Stimulated activated CD8-positive, alpha-beta memory T cell treated with anti-CD3 and anti-CD28 coated beads, Interleukin-12 subunit alpha, Interleukin-12 subunit beta, amount 100 ng/mL, for 4 hours (primary cell): ENCODE data around the gene MDFIC.

Experiments used
- DNase-seq: peaks from one replicate; pipeline ENCODE4 v3.0.0-alpha.2; 2020; ENCODE audit warnings: low read depth

The MDFIC gene

GRCh38 chr7:114953724-114954123, 31.8 kb downstream of the MDFIC start:
- DNase-seq = no peak

- no peak for DNase-seq
Measured at GRCh38 chr7:114956702-114957101, 34.8 kb downstream of the MDFIC start.

DNA sequence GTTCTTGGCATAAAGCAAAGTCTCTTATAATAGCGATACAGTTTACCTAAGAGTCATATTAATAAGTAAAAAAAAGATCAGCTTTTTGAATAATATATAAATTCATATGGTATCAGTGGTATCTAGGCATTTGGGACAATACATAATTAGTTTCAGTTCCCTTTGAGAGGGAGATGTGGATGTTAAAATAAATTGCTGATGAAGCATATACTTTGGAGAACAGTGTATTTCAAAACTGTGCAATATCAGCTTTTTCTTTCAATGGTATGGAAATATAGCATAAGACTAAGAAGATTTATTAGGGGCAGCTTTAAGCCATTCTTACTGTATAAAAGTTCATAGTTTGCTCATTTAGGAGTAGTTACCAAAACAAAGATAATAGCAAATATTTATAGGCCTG, 35.5 kb downstream of the MDFIC start:
- no peak for DNase-seq

DNA sequence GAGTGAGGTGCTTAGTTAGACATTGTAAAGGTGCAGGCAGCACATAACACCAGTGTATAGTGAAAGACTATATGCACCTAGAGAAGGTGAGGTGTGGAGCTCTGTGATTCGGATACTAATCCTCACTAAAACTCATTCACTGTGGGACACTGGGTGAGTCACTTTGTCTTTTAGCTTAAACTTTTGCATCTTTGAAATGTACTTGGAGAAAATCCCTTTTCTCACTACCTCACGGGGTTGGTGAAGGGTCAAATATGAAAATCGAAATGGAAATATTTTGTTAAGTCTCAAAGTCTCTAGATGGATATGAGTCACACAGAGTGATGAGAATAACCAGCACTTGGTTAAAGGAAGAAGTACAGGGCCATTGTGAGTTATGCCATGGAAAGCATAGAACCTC, 38.0 kb downstream of the MDFIC start:
- DNase-seq = no peak

DNA sequence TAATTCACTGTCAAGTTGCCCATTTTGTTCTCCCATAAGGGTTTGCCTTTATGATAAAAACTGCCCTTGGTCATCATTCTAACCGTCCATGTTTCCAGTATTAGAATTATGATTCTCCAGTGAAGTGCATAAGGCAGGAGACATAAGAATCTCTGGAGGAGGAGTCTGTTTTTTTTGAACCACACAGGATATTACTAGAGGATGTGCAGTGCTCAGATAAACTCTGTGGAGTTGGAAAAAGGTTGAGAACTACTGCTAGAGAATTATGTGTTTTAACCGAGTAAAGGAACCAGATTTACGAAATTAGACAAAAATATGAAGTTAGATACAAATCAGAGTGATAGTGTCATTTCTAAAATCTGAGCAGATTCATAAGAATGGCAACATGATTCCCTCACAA, 40.5 kb downstream of the MDFIC start:
- DNase-seq = no peak

DNA sequence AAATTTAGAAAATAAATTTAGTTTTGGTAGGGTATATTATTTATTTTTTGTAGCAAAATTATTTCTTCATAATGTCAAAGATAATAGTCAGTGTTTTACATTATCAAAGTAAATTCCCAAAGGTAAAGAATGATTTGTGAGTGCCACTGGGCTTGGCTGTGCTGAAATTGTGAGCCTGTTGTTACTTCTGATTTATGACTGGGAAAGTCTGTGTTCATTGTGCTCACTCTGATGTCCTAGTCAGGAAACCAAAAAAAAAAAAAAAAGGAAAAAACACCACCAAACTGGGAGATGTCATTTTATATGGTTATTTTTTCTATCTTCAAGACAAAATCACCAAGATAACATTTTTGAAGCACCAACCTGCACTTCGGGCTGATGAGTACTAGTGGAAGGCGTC, 44.3 kb downstream of the MDFIC start:
- no peak for DNase-seq

GRCh38 chr7:114969096-114969495, 47.2 kb downstream of the MDFIC start:
- DNase-seq = no peak

DNA sequence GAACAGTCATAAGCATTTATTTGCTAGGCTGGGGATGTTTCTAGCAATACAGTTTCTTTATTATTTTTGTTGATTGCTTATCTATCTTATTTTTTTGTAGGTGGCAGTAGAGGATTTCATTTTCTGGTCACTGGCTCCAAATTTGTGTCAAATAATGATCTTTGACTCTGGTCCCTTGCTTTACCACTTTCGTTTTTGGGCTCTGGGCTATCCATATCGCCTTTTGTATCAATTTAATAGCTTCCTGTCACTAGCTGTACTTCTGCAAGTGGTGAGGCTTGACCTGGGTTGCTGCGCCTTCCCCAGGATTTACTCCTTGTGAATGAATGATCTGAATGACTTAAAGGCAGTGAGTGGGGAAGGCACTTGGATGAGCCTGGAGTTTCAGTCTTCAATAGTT, 48.4 kb downstream of the MDFIC start:
- DNase-seq = no peak

- no peak for DNase-seq
Measured at GRCh38 chr7:114970732-114971131, 48.8 kb downstream of the MDFIC start.

DNA sequence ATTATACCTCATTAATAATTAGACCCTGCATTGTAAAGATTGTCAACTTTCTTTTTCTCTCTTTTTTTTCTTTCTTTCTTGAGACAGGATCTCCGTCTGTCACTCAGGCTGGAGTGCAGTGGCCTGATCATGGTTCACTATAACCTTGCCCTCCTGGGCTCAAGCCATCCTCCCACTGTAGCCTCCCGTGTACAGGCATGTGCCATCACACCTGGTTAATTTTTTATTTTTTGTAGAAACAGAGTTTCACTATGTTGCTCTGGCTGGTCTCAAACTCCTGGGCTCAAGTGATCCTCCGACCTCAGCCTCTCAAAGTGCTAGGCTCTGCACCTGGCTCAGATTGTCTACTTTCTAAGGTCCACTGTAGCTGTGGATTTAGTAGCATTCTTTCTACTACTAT, 50.7 kb downstream of the MDFIC start:
- DNase-seq = no peak

DNA sequence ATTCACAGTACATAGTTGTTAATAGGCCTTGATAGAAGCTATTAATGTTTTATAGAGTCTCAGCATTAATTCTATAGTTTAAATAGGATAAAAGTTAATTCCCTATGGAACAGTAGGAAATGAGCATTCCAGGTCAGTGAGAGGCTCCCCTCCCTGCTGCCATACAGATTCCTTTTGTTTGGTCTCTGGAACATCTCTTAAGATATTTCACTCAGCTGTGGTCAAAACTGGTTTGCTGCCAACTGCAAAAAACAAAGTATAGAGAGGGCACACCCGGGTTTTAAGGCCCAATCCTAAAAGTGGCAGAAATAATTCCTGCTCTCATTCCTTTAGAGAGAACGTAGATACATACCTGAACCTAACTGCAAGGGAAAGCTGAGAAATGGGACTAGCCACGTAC, 51.3 kb downstream of the MDFIC start:
- no peak for DNase-seq

- no peak for DNase-seq
Measured at GRCh38 chr7:114975401-114975800, 53.5 kb downstream of the MDFIC start.

DNA sequence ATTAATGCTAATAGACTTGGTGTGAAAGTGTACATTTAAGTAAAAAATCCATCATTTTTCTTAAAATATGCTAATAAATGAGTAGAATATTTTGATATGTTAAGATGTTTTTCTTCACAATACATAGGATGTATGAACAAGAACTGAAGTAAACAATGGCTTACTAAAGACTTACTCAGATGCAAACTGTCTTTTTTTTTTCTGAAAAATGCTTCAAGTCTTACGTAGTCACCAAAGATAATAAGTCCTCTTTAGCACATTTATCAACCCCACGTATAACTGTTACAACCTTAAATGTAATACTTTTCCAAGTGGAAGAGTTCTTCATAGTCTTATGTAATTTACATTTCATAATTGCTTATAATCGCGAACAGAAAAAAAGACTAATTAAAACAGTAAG, 54.8 kb downstream of the MDFIC start:
- no peak for DNase-seq

GRCh38 chr7:114977277-114977676, 55.4 kb downstream of the MDFIC start:
- DNase-seq = no peak

GRCh38 chr7:114979388-114979787, 57.5 kb downstream of the MDFIC start:
- no peak for DNase-seq

DNA sequence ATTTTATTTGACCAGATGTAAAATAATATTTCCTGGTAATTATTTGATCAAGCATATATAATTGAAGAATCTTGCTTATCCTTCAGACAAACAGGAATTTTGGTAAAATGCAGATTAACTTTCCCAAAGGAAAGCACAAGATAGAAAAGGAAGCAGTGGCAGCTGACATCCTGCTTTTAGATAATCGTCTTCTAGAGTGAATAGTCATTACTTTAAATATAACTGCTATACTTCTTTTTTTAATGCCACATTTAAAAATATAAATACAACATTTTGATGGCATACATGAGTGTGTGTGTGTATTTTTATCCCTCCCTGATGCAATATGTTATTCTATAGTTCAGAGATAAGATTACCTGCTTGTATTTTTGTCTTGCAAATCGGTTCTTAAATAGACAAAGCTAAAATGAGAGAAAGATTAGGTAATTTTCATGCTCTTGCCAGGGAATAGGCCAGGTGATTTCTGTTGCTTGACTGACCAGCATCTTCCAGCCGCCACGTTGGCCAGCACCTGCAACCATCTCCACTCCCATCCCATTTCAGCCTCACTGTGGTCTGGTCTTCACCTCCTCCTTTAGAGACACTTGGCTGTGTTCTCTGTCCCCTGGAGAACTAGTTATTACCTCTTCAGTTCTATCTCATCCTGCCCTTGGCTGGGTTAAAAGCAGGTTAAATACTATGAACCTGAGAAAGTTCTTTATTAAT, 58.1 kb downstream of the MDFIC start:
- no peak for DNase-seq

DNA sequence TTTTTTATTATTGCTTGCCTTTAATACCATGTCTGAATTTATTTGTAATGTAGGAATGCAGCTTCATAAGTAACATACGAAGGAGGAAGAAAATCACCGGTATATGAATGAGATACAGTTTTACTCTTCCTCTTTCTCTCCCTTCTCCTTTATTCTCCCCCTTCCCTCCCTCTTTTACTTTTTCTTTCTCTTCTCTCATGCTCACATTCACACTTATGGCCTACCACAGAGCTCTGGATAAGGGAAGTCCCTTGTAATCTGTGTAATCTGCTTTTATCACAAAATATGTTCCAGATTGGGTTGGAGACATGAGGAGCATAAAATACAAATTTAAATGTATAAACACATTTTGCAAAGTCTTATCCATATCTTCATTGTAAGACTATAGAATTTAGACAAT, 59.4 kb downstream of the MDFIC start:
- no peak for DNase-seq

GRCh38 chr7:114985116-114985715, 63.3 kb downstream of the MDFIC start:
- DNase-seq = no peak

- DNase-seq = no peak
Measured at GRCh38 chr7:114986190-114987180, 64.6 kb downstream of the MDFIC start.

DNA sequence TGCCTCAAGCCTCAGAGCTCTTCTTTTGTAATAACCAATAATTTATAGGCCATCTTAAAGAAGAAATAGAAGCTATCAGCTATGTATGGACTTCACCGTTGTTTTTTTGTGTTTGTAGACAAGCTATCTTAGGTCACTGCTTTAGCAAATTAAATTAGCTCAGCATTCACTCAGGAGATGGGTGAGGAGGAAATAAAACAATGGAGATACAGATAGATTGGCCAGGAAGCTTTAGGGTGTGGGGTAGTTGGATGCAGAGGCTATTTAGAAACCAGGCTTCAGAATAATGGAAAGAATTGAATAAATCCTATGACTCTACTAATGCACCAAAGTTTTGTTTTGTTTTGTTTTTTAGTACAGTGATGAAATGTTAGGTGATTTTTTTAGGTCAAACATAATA, 66.1 kb downstream of the MDFIC start:
- DNase-seq = no peak

- no peak for DNase-seq
Measured at GRCh38 chr7:114988755-114989375, 67.0 kb downstream of the MDFIC start.

- DNase-seq = no peak
Measured at GRCh38 chr7:114989531-114989930, 67.6 kb downstream of the MDFIC start.
